ENCODE data around the gene SIK2.

DNA sequence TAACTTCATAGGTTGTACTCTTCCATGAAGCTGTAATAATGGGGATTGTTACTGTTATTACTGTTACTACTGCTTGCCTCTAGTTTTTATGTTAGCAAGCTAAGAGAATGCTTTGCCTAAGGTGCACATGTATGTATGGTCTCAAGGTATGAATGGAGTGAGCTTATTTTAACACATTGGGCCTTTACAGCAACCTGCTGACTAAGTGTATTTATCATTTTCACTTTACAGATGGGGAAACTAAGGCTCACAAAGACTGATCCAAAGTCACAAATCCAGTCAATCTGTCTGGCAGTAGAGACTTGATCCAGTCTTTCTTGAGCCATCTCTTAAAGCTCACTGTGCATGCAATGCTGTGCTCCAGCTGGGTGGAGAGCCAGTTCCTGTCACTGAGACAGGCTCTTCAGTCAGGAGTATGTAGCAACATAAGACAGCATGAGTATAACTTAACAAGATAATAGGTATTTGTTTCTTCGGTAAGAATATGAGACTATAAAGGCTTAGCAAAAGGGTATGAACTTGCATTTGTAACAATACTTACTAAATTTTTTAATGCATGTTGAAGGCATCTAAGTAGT, 97.4 kb downstream of the SIK2 start:
- TF ChIP-seq, protein P1, sequence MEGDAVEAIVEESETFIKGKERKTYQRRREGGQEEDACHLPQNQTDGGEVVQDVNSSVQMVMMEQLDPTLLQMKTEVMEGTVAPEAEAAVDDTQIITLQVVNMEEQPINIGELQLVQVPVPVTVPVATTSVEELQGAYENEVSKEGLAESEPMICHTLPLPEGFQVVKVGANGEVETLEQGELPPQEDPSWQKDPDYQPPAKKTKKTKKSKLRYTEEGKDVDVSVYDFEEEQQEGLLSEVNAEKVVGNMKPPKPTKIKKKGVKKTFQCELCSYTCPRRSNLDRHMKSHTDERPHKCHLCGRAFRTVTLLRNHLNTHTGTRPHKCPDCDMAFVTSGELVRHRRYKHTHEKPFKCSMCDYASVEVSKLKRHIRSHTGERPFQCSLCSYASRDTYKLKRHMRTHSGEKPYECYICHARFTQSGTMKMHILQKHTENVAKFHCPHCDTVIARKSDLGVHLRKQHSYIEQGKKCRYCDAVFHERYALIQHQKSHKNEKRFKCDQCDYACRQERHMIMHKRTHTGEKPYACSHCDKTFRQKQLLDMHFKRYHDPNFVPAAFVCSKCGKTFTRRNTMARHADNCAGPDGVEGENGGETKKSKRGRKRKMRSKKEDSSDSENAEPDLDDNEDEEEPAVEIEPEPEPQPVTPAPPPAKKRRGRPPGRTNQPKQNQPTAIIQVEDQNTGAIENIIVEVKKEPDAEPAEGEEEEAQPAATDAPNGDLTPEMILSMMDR (IDR thresholded peaks at IDR 0.05): no peak
- no peak for TF ChIP-seq EZH2 (IDR thresholded peaks at IDR 0.05)
